Muscle layer of colon (tissue), 2 donors: Measurements from ENCODE around the gene CLIC1.

Source experiments
- H3K27ac ChIP-seq: one replicate; pipeline ENCODE4 v1.7.0; 2013; ENCODE audit warnings: low read depth, mild to moderate bottlenecking, low read length, moderate library complexity
- H3K27me3 ChIP-seq, 2 donors: one replicate each; pipeline ENCODE4 v1.7.0; 2013; ENCODE audit warnings: low read length in 2 of 2, mild to moderate bottlenecking in 2 of 2; ENCODE audit not compliant: insufficient read depth in 2 of 2, control insufficient read depth in 1 of 2
- H3K36me3 ChIP-seq: one replicate; pipeline ENCODE4 v1.7.0; 2013; ENCODE audit warnings: mild to moderate bottlenecking, low read length; ENCODE audit not compliant: insufficient read depth
- H3K4me1 ChIP-seq: one replicate; pipeline ENCODE4 v1.7.0; 2013; ENCODE audit warnings: mild to moderate bottlenecking, low read length; ENCODE audit not compliant: insufficient read depth
- H3K4me3 ChIP-seq, 2 donors: one replicate each; pipeline ENCODE4 v1.7.0; 2013; ENCODE audit warnings: low read length in 2 of 2, low read depth in 1 of 2, mild to moderate bottlenecking in 1 of 2, moderate library complexity in 1 of 2
- H3K9ac ChIP-seq: one replicate; pipeline ENCODE4 v1.7.0; 2013; ENCODE audit warnings: low read length
- H3K9me3 ChIP-seq: one replicate; pipeline ENCODE4 v1.7.0; 2013; ENCODE audit warnings: mild to moderate bottlenecking, low read length
- donor health status: abdominal sarcoma.
- donor health status: Adenocarcinoma of cecum.

Gene CLIC1

DNA sequence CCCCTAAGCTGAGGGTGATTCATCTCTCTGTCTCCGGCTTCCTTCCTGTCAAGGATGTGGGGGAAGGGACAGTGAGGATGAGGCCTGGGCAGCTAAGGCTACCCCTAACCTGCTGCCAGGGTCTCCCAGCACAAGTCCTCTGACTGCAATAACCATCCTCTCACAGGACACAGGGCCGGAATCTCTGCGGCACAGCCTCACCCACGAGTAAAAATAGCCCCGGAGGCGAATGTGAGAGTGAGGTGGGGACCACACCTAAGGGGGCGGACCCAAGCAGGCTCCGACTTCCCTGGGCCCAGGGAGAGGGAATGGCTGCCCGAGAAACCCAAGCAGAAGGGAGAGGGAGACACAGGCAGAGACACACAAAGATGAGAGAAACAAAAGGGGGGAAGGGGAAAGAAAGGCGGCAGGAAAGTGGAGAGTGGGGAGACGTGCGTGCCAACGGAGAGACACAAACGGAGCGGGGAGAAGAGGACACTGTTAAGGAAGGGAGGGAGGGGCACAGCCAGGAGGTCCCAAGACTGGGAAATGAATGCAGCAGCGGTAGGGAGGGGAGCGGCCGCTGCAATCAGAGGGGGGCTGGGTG is 1.4 kb downstream of the CLIC1 start:
- Histone ChIP-seq H3K27me3 (no peaks in the 10 kb centered on the region), H3K9me3 (no peaks in the 10 kb centered on the region), H3K4me1 (peaks cover 38% of the 10 kb centered on the region), H3K9ac (peak overlapping the region; percentile 98), H3K4me3 (peak overlapping the region; percentile 83 to 95), H3K27ac (peak overlapping the region; percentile 92), H3K36me3 (peaks cover 28% of the 10 kb centered on the region)

- Histone ChIP-seq H3K4me1 (peaks cover 36% of the 10 kb centered on the region), H3K36me3 (peaks cover 28% of the 10 kb centered on the region), H3K9ac (peak overlapping the region; percentile 98), H3K4me3 (peak overlapping the region; percentile 83 to 95), H3K9me3 (no peaks in the 10 kb centered on the region), H3K27ac (peak overlapping the region; percentile 92), H3K27me3 (no peaks in the 10 kb centered on the region)
Observed at GRCh38 chr6:31734247-31734820, 2.0 kb downstream of the CLIC1 start.

- H3K4me3 ChIP-seq: no peak overlapping the region
- H3K27ac ChIP-seq: no peak overlapping the region
- peaks cover 33% of the 10 kb centered on the region for H3K4me1 ChIP-seq
- H3K9me3 ChIP-seq: no peaks in the 10 kb centered on the region
- no peaks in the 10 kb centered on the region for H3K27me3 ChIP-seq
- peaks cover 28% of the 10 kb centered on the region for H3K36me3 ChIP-seq
- H3K9ac ChIP-seq: no peak overlapping the region
Observed at GRCh38 chr6:31733734-31734133, 2.6 kb downstream of the CLIC1 start.

DNA sequence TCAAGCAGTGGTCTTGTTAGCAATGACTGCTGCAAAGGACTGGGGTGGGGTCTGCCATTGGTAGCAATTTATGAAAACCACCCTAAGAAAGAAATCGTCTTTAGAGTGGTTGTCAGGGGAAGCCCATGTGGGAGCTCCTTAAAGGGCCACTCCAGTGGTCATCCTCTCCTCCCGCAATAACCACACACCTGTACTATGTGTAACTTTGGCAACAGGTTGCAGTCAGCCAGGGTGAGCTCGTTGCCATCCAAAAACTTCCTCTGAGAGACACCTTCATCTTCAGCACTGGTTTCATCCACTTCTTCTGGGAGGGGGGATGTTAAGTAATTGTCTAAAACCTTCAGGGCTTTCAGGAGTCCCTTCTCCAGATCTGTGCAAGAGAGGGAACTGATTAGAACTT is 4.3 kb downstream of the CLIC1 start:
- H3K4me3 ChIP-seq: no peak overlapping the region
- peaks cover 42% of the 10 kb centered on the region for H3K4me1 ChIP-seq
- no peak overlapping the region for H3K27ac ChIP-seq
- H3K9me3 ChIP-seq: no peaks in the 10 kb centered on the region
- no peaks in the 10 kb centered on the region for H3K27me3 ChIP-seq
- H3K36me3 ChIP-seq: peaks cover 38% of the 10 kb centered on the region
- no peak overlapping the region for H3K9ac ChIP-seq

DNA sequence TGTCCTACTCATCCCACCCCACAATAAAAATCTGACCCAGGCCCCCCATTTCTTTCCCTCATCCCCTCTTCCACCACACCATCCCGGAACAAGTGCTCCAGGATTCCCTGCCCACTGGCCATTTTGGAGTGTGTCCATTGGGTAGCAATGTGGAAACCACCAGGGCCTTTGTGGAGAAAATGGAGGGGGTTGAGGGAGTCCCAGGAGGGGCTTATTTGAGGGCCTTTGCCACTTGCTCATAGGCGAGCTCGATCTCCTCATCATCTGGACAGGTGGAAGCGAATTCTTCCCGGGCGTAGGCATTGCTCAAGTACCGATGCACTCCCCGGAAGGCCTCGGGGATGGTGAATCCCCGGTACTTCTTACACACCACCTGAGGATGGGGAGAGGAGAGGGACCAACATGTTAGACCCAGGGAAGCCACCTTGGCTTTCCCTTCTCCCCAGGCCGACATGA is 5.7 kb downstream of the CLIC1 start:
- peak overlapping the region; percentile 89 for H3K27ac ChIP-seq
- peaks cover 51% of the 10 kb centered on the region for H3K36me3 ChIP-seq
- peak overlapping the region; percentile 54 for H3K9ac ChIP-seq
- peaks cover 36% of the 10 kb centered on the region for H3K4me1 ChIP-seq
- no peaks in the 10 kb centered on the region for H3K27me3 ChIP-seq
- H3K4me3 ChIP-seq: no peak overlapping the region
- no peaks in the 10 kb centered on the region for H3K9me3 ChIP-seq

DNA sequence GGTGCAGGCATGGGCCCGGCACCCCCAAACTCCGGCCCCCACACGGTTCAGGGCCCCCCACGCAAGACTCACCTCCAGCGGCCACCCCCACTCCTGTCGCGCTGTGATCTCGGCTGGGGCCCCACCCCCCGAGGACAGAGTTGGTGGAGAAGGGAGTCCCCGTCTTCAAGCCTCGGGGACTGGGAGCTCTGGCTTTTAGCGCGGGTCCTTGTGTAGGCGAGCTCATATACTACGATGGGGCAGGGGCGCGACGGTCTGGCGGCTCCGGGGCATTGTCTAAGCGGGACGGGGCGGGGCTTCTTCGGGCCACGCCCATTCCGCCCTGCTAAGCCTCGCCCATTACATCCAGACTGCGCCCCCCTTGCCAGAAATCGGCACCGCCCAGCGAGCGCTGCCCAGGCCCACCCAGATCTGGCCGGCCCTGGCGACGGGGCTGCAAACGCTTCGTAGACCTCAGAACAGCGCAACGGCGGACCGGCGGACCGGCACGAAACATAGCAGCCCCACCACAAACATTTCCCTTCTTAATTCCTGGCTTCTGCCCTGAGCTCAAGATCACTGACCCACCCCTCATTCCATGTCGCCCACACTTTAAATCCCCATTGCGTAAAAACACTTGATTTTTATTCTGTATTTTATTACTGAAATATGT is 6.2 kb downstream of the CLIC1 start:
- peak overlapping the region; percentile 76 to 91 for H3K4me3 ChIP-seq
- peaks cover 35% of the 10 kb centered on the region for H3K4me1 ChIP-seq
- no peaks in the 10 kb centered on the region for H3K9me3 ChIP-seq
- H3K9ac ChIP-seq: peak overlapping the region; percentile 96
- no peaks in the 10 kb centered on the region for H3K27me3 ChIP-seq
- H3K36me3 ChIP-seq: peaks cover 51% of the 10 kb centered on the region
- peak overlapping the region; percentile 89 for H3K27ac ChIP-seq

DNA sequence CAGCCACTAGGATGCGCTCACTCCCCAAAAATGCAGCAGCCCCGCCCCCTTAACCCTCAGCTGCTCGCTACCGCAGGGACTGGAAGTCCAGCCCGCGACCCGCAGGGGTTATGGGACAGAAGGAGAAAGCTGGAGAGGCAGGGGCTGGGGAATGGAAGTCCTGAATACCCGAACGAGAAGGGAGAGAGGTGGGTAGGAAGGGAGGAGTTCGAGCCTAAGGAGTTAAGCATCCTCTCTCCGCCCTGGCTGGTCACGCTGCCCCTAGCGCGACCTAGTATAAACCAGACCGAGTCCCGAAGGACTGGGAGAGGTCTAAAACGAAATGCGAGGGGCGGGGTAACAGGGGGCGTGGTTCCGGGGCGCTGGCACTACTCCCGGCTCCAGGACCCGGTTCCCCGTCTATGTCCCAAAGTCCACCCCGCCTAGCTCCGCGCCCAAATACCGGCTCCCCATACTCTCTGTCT is 6.8 kb downstream of the CLIC1 start:
- Histone ChIP-seq H3K4me1 (peaks cover 29% of the 10 kb centered on the region), H3K9ac (peak overlapping the region; percentile 96), H3K9me3 (no peaks in the 10 kb centered on the region), H3K36me3 (peaks cover 51% of the 10 kb centered on the region), H3K27ac (peak overlapping the region; percentile 89), H3K27me3 (no peaks in the 10 kb centered on the region), H3K4me3 (peak overlapping the region; percentile 76 to 91)

GRCh38 chr6:31728767-31729514 is 7.4 kb downstream of the CLIC1 start, which contains the start of gene DDAH2:
Gene DDAH2 (minus strand): TSS chr6:31729299. CDS start chr6:31729161, 138 bp downstream.
- H3K4me1 ChIP-seq: peaks cover 23% of the 10 kb centered on the region
- H3K4me3 ChIP-seq: peak within 1 kb of the TSS; percentile 76 to 91
- peak within 1 kb of the TSS; percentile 89 for H3K27ac ChIP-seq
- peak within 1 kb of the TSS; percentile 96 for H3K9ac ChIP-seq
- peaks cover 47% of the 10 kb centered on the region for H3K36me3 ChIP-seq
- no peaks in the 10 kb centered on the region for H3K9me3 ChIP-seq
- no peaks in the 10 kb centered on the region for H3K27me3 ChIP-seq

DNA sequence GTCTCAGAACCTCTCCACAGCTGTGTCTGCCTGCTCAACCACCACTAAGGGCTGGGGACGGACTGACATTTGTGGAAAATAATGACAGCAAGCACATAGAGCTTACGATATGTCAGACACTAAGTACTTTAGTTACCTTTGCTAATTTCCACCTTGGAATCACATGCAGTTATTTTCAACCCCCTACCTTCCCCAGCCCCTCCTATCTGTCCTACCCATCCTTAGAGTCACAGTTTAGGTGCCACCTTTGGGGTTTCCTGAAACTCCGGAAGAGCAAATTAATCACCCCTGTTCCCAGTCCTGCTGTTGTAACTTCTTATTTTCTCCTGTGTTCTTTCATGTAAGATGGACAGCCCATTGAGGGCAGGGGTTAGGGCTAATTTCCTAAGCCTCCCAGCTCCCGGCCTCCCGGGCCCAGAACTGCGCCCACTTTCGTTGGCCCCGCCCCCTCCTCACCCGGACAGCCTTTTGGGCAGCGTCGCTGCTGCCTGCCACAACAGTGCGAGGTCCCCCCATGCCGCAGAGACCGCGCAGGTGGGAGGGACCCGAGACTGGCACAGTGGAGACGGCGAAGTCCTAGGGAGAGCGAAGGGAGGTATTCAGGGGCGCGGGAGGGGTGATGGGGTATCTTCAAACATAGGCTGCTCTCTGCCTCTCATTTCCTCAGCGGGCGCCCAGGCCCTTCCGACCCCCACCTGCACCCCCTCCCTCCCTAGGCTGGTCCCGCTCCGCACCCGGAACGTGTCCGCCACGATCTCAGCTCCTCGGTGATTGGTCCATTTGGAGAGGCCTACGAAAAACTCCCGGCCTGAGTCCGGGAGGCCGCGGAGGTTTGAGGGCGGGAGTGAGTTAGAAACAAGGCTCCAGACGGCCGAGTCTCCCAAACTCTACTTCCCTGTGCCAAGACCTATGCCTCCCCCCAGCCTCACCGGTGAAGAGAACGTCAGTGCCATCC is 8.3 kb downstream of the CLIC1 start:
- Histone ChIP-seq H3K4me3 (peak overlapping the region; percentile 76 to 91), H3K4me1 (peaks cover 23% of the 10 kb centered on the region), H3K36me3 (peaks cover 37% of the 10 kb centered on the region), H3K9ac (peak overlapping the region; percentile 96), H3K9me3 (no peaks in the 10 kb centered on the region), H3K27ac (peak overlapping the region; percentile 89), H3K27me3 (no peaks in the 10 kb centered on the region)

DNA sequence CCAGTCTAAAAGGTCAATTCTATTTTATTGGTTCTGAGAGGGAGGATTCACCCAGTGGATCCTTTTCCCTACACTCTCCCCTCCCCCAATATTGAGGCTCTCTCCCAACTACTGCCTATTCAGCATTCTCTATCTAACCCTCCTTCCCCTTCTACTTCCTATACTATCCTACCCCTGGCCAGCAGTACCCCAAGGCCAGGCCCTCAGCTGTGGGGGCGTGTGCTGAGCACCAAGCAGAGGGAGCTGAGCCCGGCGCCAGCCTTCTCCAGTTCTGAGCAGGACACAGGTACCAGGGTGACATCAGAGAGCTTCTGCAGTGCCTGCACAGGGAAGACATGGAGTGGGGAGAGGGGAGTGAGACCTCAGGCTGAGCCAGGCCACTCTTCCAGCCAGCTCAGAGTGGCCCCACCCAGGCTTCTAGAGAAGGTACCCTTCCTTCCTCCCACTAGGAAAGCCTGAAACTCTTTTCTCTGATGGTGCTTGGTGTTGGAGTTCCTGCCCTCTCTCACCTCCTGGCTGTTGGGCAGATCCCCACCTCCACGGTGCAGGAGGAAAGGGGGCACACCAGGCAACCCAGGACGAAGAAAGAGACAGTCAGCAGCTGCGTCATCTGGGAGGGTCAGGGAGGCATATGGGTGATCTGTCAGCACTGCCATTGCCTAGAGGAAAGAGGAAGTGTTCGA is 9.2 kb downstream of the CLIC1 start:
- no peaks in the 10 kb centered on the region for H3K9me3 ChIP-seq
- peak overlapping the region; percentile 11 for H3K9ac ChIP-seq
- H3K4me3 ChIP-seq: no peak overlapping the region
- H3K27me3 ChIP-seq: no peaks in the 10 kb centered on the region
- H3K36me3 ChIP-seq: peaks cover 31% of the 10 kb centered on the region
- peak overlapping the region; percentile 38 for H3K27ac ChIP-seq
- peaks cover 23% of the 10 kb centered on the region for H3K4me1 ChIP-seq
